Epithelial cell of esophagus (primary cell): Measurements from ENCODE around the gene FCHSD2.

ENCODE experiments used
- DNase-seq: peaks from one replicate; pipeline ENCODE4 v3.0.0; 2010; ENCODE audit warnings: low read depth
- H3K4me3 ChIP-seq: 2 replicates; pipeline ENCODE4 v1.5.1; 2011; ENCODE audit warnings: mild to moderate bottlenecking, low read length, control low read depth
- TF ChIP-seq, protein P1 (sequence below): IDR thresholded peaks from 2 replicates; pipeline ENCODE4 v1.5.1; 2011; ENCODE audit warnings: low read depth, mild to moderate bottlenecking, low read length, control low read depth, inconsistent platforms; ENCODE audit not compliant: insufficient read depth; ENCODE audit errors: missing control alignments

The FCHSD2 gene

GRCh38 chr11:72904016-72904415 is 238.1 kb downstream of the FCHSD2 start:
- no peak overlapping the region for H3K4me3 ChIP-seq
- no peak for DNase-seq
- TF ChIP-seq, protein P1, sequence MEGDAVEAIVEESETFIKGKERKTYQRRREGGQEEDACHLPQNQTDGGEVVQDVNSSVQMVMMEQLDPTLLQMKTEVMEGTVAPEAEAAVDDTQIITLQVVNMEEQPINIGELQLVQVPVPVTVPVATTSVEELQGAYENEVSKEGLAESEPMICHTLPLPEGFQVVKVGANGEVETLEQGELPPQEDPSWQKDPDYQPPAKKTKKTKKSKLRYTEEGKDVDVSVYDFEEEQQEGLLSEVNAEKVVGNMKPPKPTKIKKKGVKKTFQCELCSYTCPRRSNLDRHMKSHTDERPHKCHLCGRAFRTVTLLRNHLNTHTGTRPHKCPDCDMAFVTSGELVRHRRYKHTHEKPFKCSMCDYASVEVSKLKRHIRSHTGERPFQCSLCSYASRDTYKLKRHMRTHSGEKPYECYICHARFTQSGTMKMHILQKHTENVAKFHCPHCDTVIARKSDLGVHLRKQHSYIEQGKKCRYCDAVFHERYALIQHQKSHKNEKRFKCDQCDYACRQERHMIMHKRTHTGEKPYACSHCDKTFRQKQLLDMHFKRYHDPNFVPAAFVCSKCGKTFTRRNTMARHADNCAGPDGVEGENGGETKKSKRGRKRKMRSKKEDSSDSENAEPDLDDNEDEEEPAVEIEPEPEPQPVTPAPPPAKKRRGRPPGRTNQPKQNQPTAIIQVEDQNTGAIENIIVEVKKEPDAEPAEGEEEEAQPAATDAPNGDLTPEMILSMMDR: no peak

DNA sequence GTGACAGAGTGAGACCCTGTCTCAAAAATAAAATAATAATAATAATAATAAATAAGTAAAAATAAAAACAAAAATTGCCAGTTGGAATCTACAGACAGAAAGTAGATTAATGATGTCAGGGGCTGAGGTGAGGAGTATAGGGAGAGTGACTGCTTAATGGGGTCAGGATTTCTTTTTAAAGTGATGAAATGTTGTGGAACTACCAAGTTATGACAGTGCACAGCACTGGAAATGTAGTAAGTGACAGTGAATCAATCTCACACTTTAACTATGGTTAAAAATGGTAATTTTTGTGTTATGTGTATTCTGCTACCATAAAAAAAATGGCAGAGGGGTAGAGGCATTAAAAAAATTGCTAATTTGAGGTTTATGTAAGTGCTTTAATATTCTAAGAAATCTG is 240.7 kb downstream of the FCHSD2 start:
- TF ChIP-seq, protein P1: no peak
- H3K4me3 ChIP-seq: no peak overlapping the region
- DNase-seq: no peak

DNA sequence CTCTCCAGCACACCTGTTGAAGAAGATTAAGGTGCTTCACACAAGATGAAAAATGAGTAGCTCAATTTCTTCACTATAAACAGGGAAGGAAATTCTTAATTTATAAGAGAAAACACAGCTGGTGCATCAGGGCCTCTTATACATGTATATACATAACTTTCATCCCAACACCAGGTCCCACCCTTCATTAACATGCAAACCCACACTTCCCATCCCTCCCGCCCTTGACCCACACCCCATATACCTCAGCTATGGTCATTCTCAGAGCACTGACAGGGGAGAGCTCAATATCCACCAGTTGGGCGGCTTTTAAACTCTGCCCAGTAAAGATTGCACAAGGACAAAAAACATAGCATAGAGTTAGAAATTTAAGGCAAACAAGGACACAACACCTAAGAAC is 242.1 kb downstream of the FCHSD2 start:
- TF ChIP-seq, protein P1: no peak
- no peak for DNase-seq
- no peak overlapping the region for H3K4me3 ChIP-seq

- no peak overlapping the region for H3K4me3 ChIP-seq
- TF ChIP-seq, protein P1: no peak
- peak; percentile 13 for DNase-seq
These were observed 242.9 kb downstream of the FCHSD2 start for GRCh38 chr11:72899238-72899637.

DNA sequence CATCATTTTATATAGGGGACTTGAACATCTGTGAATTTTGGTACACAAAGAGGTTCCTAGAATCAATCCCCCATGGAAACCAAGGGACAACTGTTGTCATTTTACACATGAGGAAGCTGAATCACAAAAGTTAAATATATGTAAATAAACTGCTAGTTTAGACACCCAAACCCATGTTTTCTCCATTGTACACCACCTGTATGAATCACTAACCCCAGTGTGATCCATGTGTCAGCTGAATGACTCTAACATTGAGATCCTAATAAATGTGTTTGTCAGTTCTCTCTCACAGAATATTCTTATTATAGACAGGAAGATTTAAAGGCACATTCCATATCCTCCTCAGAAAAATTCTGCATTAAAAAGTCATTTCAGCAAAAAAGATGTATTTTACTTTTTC is 244.6 kb downstream of the FCHSD2 start:
- TF ChIP-seq, protein P1: no peak
- peak; percentile 65 for DNase-seq
- no peak overlapping the region for H3K4me3 ChIP-seq

- no peak overlapping the region for H3K4me3 ChIP-seq
- DNase-seq: no peak
- TF ChIP-seq, protein P1: no peak
These were observed 245.7 kb downstream of the FCHSD2 start for GRCh38 chr11:72896431-72896830.

DNA sequence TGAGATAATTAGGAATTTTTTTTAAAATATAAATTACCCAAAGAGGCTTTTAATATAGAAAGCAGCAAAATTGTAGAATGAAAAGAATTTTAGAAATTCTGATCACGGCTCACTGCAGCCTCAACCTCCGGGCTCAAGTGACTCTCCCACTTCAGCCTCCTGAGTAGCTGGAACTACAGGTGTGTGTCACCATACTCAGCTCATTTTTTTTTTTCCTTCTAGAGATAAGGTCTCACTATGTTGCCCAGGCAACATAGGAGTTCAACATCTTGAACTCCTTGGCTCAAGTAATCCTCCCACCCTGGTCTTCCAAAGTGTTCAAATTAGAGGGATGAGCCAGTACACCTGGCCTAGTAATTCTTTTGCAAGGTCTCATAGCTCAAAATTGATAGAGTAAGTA is 251.2 kb downstream of the FCHSD2 start:
- TF ChIP-seq, protein P1: no peak
- no peak overlapping the region for H3K4me3 ChIP-seq
- no peak for DNase-seq
